RWPE1 (cell line): Measurements from ENCODE around the gene KLHL6.

Experiments used
- CTCF ChIA-PET: fragments of 350-600 bp; sonication (Branson Sonifier 250); formaldehyde crosslinking; extraction: SDS; loops from one replicate; lab custom pipeline; 2021; lab: Yijun Ruan, JAX
- POLR2A ChIA-PET: fragments of 400-600 bp; formaldehyde crosslinking; extraction: SDS; loops from one replicate; lab custom pipeline; 2020; ENCODE audit warnings: antibody characterized with exemption; ENCODE audit not compliant: low non-redundant PET; lab: Yijun Ruan, JAX
- DNase-seq: peaks from one replicate; pipeline ENCODE4 v3.0.0; 2012; ENCODE audit warnings: low spot score
- H3K27ac ChIP-seq: fragments of 450-650 bp; 2 replicates; pipeline ENCODE4 v1.5.1; 2017
- TF ChIP-seq, protein P1 (sequence below): fragments of 450-650 bp; conservative IDR thresholded peaks from 2 replicates; pipeline ENCODE4 v1.5.1; 2017; ENCODE audit warnings: low read depth, mild to moderate bottlenecking

KLHL6 gene

GRCh38 chr3:183508821-183509220 lies 46.7 kb downstream of the KLHL6 start:
- no peak for DNase-seq
- no peak overlapping the region for H3K27ac ChIP-seq
- CTCF ChIA-PET, result no interaction called here
- POLR2A ChIA-PET, result no interaction called here
- TF ChIP-seq, protein P1, sequence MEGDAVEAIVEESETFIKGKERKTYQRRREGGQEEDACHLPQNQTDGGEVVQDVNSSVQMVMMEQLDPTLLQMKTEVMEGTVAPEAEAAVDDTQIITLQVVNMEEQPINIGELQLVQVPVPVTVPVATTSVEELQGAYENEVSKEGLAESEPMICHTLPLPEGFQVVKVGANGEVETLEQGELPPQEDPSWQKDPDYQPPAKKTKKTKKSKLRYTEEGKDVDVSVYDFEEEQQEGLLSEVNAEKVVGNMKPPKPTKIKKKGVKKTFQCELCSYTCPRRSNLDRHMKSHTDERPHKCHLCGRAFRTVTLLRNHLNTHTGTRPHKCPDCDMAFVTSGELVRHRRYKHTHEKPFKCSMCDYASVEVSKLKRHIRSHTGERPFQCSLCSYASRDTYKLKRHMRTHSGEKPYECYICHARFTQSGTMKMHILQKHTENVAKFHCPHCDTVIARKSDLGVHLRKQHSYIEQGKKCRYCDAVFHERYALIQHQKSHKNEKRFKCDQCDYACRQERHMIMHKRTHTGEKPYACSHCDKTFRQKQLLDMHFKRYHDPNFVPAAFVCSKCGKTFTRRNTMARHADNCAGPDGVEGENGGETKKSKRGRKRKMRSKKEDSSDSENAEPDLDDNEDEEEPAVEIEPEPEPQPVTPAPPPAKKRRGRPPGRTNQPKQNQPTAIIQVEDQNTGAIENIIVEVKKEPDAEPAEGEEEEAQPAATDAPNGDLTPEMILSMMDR, result no peak

- TF ChIP-seq, protein P1, result no peak
- DNase-seq, result no peak
- no peak overlapping the region for H3K27ac ChIP-seq
- CTCF ChIA-PET, result no interaction called here
- POLR2A ChIA-PET, result no interaction called here
Observed at GRCh38 chr3:183507551-183507950, 48.0 kb downstream of the KLHL6 start.

GRCh38 chr3:183506674-183507320 lies 48.7 kb downstream of the KLHL6 start:
- no peak for DNase-seq
- POLR2A ChIA-PET, result no interaction called here
- CTCF ChIA-PET, result no interaction called here

DNA sequence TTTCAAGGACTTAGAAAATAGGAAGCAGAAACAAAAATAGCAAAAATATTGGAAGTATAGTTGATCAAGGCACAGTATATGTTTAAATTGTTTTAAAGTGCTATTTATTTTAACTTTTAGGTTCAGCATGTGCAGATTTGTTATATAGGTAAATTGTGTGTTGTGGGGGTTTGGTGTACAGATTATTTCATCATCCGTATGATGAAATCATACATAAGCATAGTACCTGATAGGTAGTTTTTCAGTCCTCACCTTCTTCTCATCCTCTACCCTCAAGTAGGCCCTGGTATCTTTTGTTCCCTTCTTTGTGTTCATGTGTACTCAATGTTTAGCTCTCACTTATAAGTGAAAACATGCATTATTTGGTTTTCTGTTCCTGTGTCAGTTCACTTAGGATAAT lies 50.9 kb downstream of the KLHL6 start:
- ChIA-PET CTCF (no interaction called here), POLR2A (no interaction called here)
- TF ChIP-seq, protein P1, result no peak
- no peak overlapping the region for H3K27ac ChIP-seq
- no peak for DNase-seq

More at GRCh38 chr3:183506674-183507320, 48.7 kb downstream of the KLHL6 start:
- TF ChIP-seq, protein P1, result no peak
- H3K27ac ChIP-seq, result no peak overlapping the region

- H3K27ac ChIP-seq, result no peak overlapping the region
- no peak for DNase-seq
- POLR2A ChIA-PET, result no interaction called here
- TF ChIP-seq, protein P1, result no peak
- CTCF ChIA-PET, result no interaction called here
Observed at GRCh38 chr3:183503746-183504145, 51.8 kb downstream of the KLHL6 start.

- TF ChIP-seq, protein P1, result no peak
- CTCF ChIA-PET, result no interaction called here
- POLR2A ChIA-PET, result no interaction called here
- DNase-seq, result no peak
- H3K27ac ChIP-seq, result no peak overlapping the region
Observed at GRCh38 chr3:183502237-183503181, 53.0 kb downstream of the KLHL6 start.
